Measurements from ENCODE around the gene CTSH.

The CTSH gene

DNA sequence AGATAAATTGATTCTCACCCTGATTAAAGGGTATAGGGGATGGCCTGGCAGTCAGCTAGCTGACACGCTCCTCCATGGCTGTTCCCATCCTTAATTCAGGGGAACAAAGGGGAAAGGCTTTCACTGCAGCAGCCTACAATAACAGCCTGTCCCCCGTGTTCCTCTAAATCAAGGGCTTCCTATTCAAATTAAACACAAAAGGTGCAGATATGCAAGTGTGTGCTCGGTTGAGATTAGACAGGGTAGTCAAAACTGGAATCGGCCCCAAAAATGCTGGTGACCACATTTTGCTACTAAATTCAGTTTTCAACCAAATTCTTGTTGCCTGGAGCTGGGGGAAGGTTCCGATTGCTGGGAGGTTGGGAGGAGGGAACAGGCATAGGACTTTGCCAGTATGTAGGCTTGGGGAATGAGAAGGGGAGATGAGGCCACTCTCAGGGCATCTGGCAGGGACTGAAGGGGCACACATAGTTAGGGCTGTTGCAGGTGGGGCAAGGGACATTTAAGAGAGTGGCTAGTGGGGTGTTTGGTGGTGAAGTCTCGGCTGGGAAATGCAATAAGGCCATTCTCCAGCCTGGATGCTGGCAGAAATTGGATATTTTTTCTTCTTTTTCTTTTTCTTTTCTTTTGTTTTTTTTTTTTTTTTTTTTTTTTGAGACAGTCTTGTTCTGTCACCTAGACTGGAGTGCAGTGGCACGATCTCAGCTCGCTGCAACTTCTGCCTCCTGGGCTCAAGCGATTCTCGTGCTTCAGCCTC lies 32.9 kb upstream of the CTSH start:
- POLR2A ChIA-PET (ENCODE audit: low non-redundant PET), result no interaction called here
- CTCF ChIA-PET, result interaction anchor here (0.5 to 2.2 kb wide), 7 partner anchors 21 to 740 kb away, joined by 3 to 7 read pairs (median 3); no protein-coding TSS in a partner anchor
- no peak overlapping the region for H3K27ac ChIP-seq
- TF ChIP-seq, protein P1, sequence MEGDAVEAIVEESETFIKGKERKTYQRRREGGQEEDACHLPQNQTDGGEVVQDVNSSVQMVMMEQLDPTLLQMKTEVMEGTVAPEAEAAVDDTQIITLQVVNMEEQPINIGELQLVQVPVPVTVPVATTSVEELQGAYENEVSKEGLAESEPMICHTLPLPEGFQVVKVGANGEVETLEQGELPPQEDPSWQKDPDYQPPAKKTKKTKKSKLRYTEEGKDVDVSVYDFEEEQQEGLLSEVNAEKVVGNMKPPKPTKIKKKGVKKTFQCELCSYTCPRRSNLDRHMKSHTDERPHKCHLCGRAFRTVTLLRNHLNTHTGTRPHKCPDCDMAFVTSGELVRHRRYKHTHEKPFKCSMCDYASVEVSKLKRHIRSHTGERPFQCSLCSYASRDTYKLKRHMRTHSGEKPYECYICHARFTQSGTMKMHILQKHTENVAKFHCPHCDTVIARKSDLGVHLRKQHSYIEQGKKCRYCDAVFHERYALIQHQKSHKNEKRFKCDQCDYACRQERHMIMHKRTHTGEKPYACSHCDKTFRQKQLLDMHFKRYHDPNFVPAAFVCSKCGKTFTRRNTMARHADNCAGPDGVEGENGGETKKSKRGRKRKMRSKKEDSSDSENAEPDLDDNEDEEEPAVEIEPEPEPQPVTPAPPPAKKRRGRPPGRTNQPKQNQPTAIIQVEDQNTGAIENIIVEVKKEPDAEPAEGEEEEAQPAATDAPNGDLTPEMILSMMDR (conservative IDR thresholded peaks at IDR 0.05; ENCODE audit: low read depth), result no peak
- no peak for DNase-seq (ENCODE audit: low spot score)

DNA sequence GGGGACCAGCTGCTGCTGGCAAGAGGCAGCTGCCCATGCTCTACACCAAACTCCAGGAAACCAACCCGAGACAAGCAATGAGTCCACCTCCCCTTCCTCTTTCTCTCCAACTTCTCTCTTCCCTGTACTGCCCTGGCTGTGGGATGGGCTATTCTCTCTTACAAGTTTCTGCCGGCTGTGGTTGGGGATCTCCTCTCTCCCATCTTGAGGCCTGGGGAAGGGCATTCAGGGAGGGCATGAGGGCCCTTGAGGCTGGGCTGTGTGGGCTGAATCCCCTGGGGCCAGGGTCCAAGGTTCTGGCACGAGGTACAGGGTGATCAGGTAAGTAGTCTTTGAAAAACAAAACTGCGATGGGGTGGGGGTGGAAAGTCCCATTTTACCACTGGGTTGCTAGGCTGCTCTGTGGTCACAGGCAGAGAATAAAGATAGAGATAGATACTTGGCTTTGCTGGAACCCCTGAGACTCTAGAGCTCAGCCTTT lies 32.3 kb upstream of the CTSH start:
- TF ChIP-seq, protein P1 (conservative IDR thresholded peaks at IDR 0.05; ENCODE audit: low read depth), result no peak
- no peak for DNase-seq (ENCODE audit: low spot score)
- no peak overlapping the region for H3K27ac ChIP-seq
- ChIA-PET POLR2A (ENCODE audit: low non-redundant PET) (no interaction called here), CTCF (interaction anchor here (0.5 to 0.7 kb wide), 3 partner anchors 33 to 580 kb away, joined by 3 read pairs; no protein-coding TSS in a partner anchor)

DNA sequence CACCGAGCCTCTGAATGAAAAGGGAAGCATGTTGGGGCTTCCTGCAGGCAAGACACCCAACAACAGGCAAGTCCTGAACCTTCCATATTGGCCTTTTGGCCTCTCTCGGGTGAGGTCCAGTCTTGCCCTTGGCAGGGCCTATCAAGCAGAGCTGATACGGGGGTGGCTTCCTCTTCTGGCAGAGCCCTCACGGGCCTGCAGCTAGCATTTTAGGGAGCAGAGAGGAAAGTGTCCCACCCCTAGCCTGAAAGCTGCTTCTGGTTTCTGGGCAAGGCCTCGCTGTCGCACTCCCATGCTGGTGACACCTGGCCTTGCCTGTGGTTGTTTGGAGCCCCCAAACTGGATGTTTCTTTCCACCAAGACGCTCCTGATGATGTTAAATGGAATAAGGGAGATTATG lies 31.8 kb upstream of the CTSH start:
- DNase-seq (ENCODE audit: low spot score), result no peak
- CTCF ChIA-PET, result interaction anchor here (0.6 to 0.7 kb wide), 2 partner anchors 33 to 85 kb away, joined by 3 read pairs; no protein-coding TSS in a partner anchor
- H3K27ac ChIP-seq, result no peak overlapping the region
- TF ChIP-seq, protein P1 (conservative IDR thresholded peaks at IDR 0.05; ENCODE audit: low read depth), result no peak
- POLR2A ChIA-PET (ENCODE audit: low non-redundant PET), result no interaction called here

DNA sequence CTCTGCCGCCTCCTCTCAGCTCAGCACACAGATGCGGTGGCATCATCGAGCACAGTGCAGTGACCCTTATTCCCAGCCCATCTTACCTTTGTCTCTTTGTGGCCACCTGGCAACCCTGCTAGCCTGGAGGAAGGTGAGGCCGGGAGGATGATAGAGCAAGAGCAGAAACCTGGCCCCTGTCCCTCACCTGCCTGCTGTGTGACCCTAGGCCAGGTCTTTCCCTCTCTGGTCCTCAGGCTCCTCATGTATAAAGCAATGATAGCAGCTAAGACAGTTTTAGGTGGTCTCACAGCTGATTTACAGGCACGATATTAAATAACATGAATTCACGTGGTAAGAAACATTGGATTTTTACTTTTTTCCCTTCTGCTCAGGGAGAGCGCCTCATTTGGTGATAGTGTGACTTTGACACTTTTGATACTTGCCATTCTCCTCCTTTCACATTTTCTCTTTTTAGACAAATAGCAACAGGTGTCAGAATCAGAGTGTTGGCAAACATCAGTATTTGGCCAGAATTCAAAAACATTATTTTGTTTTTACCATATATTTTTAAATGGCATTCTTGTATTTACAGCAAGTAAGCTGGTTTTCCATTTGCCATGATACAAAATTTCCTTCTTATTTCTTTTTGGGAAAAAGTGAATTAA lies 29.5 kb upstream of the CTSH start:
- ChIA-PET POLR2A (ENCODE audit: low non-redundant PET) (no interaction called here), CTCF (no interaction called here)
- DNase-seq (ENCODE audit: low spot score), result no peak
- H3K27ac ChIP-seq, result no peak overlapping the region
- TF ChIP-seq, protein P1 (conservative IDR thresholded peaks at IDR 0.05; ENCODE audit: low read depth), result no peak

DNA sequence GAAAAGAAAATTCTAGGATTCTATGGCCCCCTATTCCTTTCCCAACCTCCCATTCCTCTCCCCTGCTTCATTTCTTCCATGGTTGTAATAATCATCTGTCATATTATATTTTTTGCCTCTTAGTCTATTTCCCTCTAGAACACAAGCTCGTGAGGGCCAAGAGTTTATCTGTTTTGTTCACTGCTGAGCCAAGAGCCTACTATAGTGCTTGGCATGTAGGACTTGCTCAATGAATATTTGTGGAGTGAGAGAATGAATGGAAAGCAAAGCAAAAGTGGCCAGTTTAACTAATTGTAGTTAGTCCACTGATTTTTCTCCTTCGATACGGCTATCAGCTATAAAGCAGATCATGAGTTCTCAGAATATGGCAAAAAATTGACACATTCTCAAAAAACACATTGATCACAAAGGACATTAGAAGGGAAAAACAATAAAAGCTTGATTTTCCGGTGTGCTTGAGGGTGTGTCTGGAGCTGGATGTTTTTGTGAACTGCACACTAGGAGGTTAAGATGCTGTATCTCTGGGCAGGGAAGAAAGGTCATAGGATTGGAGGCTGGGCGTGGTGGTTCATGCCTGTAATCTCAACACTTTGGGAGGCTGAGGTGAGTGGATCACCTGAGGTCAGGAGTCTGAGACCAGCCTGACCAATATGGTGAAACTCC lies 25.0 kb upstream of the CTSH start:
- no peak overlapping the region for H3K27ac ChIP-seq
- ChIA-PET POLR2A (ENCODE audit: low non-redundant PET) (no interaction called here), CTCF (interaction anchor here (0.6 to 1.0 kb wide), 4 partner anchors 9 to 326 kb away, joined by 3 to 5 read pairs (median 3); no protein-coding TSS in a partner anchor)
- DNase-seq (ENCODE audit: low spot score), result no peak
- TF ChIP-seq, protein P1 (conservative IDR thresholded peaks at IDR 0.05; ENCODE audit: low read depth), result no peak
